SK-N-SH (cell line): ENCODE results near the gene ATP11B. TPM values are rescaled to one million over a fixed set of nuclear protein-coding genes. Genes with fewer than 3 reads are reported as not detected.

Source experiments
- CTCF ChIA-PET: fragments of 300-600, 350-600 bp; formaldehyde crosslinking; extraction: SDS; loops from one replicate; lab custom pipeline; 2021; lab: Yijun Ruan, JAX
- POLR2A ChIA-PET: fragments of 350-600 bp; sonication (Branson Sonifier 250); formaldehyde crosslinking; extraction: SDS; loops from one replicate; lab custom pipeline; 2020; ENCODE audit warnings: antibody characterized with exemption, inconsistent platforms; lab: Yijun Ruan, JAX
- DNase-seq: peaks from one replicate; pipeline ENCODE4 v3.0.0; 2012
- H2AFZ ChIP-seq: fragments of 200-600 bp; sonication (generic); 2 replicates; pipeline ENCODE4 v1.8.1; 2016; ENCODE audit warnings: antibody characterized with exemption, mild to moderate bottlenecking, low read depth
- H3F3A ChIP-seq: fragments of 200-600 bp; sonication (generic); replicated peaks from 2 replicates; pipeline ENCODE3; 2016; ENCODE audit warnings: antibody characterized with exemption, mild to moderate bottlenecking; ENCODE audit not compliant: insufficient read depth
- H3K27ac ChIP-seq, 2 experiments: fragments of 200-500 bp in 1 of 2; fragments of 200-600 bp in 1 of 2; sonication (Bioruptor generic) in 1 of 2; sonication (generic), shearing (Covaris generic) in 1 of 2; 2 replicates each; pipeline versions ENCODE4 v1.5.1 to v1.6.1; 2014 to 2016; ENCODE audit warnings: low read depth in 2 of 2, inconsistent platforms in 1 of 2, low read length in 1 of 2, mild to moderate bottlenecking in 1 of 2, mixed read lengths in 1 of 2
- H3K27me3 ChIP-seq: fragments of 200-600 bp; sonication (generic), shearing (Covaris generic); 2 replicates; pipeline ENCODE4 v1.6.1; 2016; ENCODE audit warnings: mixed run types; ENCODE audit not compliant: insufficient read depth
- H3K36me3 ChIP-seq, 2 experiments: fragments of 200-500 bp in 1 of 2; fragments of 200-600 bp in 1 of 2; sonication (Bioruptor generic) in 1 of 2; sonication (generic) in 1 of 2; replicated peaks in 1 of 2; 2 replicates each; pipeline versions ENCODE3 to v1.5.1; 2014 to 2016; ENCODE audit warnings: low read length in 1 of 2, mild to moderate bottlenecking in 1 of 2; ENCODE audit not compliant: insufficient read depth in 2 of 2, control insufficient read depth in 1 of 2
- H3K4me1 ChIP-seq, 2 experiments: fragments of 200-500 bp in 1 of 2; fragments of 200-600 bp in 1 of 2; sonication (Bioruptor generic) in 1 of 2; sonication (generic), shearing (Covaris generic) in 1 of 2; 2 replicates each; pipeline versions ENCODE4 v1.5.1 to v1.6.1; 2014 to 2016; ENCODE audit warnings: low read depth in 1 of 2, low read length in 1 of 2, mixed run types in 1 of 2; ENCODE audit not compliant: insufficient read depth in 2 of 2, control insufficient read depth in 1 of 2
- H3K4me2 ChIP-seq: fragments of 200-600 bp; sonication (generic), shearing (Covaris generic); 2 replicates; pipeline ENCODE4 v1.6.1; 2017; ENCODE audit warnings: mixed run types
- H3K4me3 ChIP-seq, 2 experiments: fragments of 200-500 bp in 1 of 2; fragments of 200-600 bp in 1 of 2; sonication (Bioruptor generic) in 1 of 2; sonication (generic), shearing (Covaris generic) in 1 of 2; 2 replicates each; pipeline versions ENCODE4 v1.5.1 to v1.8.1; 2014 to 2016; ENCODE audit warnings: low read depth in 2 of 2, inconsistent platforms in 1 of 2, low read length in 1 of 2, mild to moderate bottlenecking in 1 of 2, mixed read lengths in 1 of 2, moderate library complexity in 1 of 2
- H3K79me2 ChIP-seq: fragments of 200-600 bp; sonication (generic); 2 replicates; pipeline ENCODE4 v1.8.1; 2017; ENCODE audit warnings: mild to moderate bottlenecking; ENCODE audit not compliant: insufficient read depth
- H3K9ac ChIP-seq: fragments of 200-600 bp; sonication (generic); 2 replicates; pipeline ENCODE4 v1.6.1; 2017; ENCODE audit warnings: mixed run types
- H3K9me2 ChIP-seq: fragments of 200-600 bp; sonication (generic); 2 replicates; pipeline ENCODE4 v1.6.1; 2017; ENCODE audit warnings: mixed run types
- H3K9me3 ChIP-seq: fragments of 200-600 bp; sonication (generic); 2 replicates; pipeline ENCODE4 v1.6.1; 2017; ENCODE audit warnings: mixed run types, mild to moderate bottlenecking, moderate library complexity
- H4K20me1 ChIP-seq: fragments of 200-600 bp; sonication (generic); 2 replicates; pipeline ENCODE4 v1.6.1; 2017; ENCODE audit warnings: mild to moderate bottlenecking, mixed run types; ENCODE audit not compliant: insufficient read depth
- CHD2 ChIP-seq: fragments of 150-350 bp; IDR thresholded peaks from 2 replicates; pipeline ENCODE4 v1.6.1; 2018; ENCODE audit warnings: low read length; ENCODE audit not compliant: partially characterized antibody
- RCOR1 ChIP-seq: fragments of 150-350 bp; IDR thresholded peaks from 2 replicates; pipeline ENCODE4 v1.6.1; 2017; ENCODE audit warnings: antibody characterized with exemption, low read length
- RFX5 ChIP-seq: IDR thresholded peaks from 2 replicates; pipeline ENCODE4 v1.6.1; 2012; ENCODE audit warnings: mild to moderate bottlenecking, improper control_type of control experiment, low read length
- RXRA ChIP-seq: IDR thresholded peaks from 2 replicates; pipeline ENCODE4 v1.4.0; 2012; ENCODE audit warnings: low read depth, mild to moderate bottlenecking, borderline replicate concordance
- TCF12 ChIP-seq: IDR thresholded peaks from 2 replicates; pipeline ENCODE4 v1.4.0; 2012
- WGBS: methylation state at CpG from one replicate; pipeline ENCODE4 v1.1.6; 2017; ENCODE audit warnings: low lambda C conversion rate; 5-methylcytosine and 5-hydroxymethylcytosine counted together
- polyA plus RNA-seq, 3 experiments: library from polyadenylated mRNA; depleted of rRNA; stranded (reverse); fragments of >200 nt; gene quantifications; 2 replicates each; pipeline ENCODE4 v1.2.3, GENCODE V29; 2012
- TF ChIP-seq, protein P1 (sequence below): IDR thresholded peaks from 2 replicates; pipeline ENCODE4 v1.6.1; 2012; ENCODE audit warnings: mild to moderate bottlenecking, low read depth, low read length, moderate library complexity
- TF ChIP-seq, protein P2 (sequence below): IDR thresholded peaks from 2 replicates; pipeline ENCODE4 v1.4.0; 2012; ENCODE audit warnings: low read depth, borderline replicate concordance

The ATP11B gene
- polyA plus RNA-seq, 1 of the 3 experiments (the other 2 are of a cell fraction): 8.7 TPM

DNA sequence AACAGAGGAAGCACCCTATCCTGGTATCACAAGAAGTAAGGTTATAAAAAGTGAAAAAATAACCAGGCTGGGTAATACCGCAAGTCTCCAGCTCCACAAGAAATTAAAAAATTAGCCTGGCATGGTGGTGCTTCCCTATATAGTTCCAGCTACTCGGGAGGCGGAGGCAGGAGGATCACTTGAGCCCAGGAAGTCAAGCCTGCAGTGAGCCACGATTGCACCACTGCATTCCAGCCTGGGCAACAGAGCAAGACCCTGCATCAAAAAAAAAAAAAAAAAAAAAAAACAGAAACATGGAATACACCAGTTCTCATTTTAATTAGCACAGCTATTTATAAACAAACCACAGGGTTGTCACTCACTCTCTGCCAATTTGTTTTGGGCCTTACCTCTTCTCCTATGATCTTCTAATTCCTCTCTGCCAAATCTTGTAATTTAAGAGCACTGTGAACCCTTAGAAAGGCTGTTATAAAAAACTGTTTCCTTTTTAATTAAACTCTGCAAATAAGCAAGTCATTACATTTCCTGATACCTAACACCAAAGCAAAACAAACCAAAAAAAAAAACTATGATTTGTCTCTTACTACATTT is 164.5 kb downstream of the ATP11B start:
- ChIA-PET CTCF (no interaction called here), POLR2A (no interaction called here)
- Histone ChIP-seq H3K4me1 (peaks cover 3 to 11% of the 10 kb centered on the region in 2 experiments; a peak in 2 of 4 replicates), H3K9me2 (no peaks in the 10 kb centered on the region), H3K36me3 (peaks cover 48 to 53% of the 10 kb centered on the region in 2 experiments), H2AFZ (no peak overlapping the region), H3K9me3 (no peaks in the 10 kb centered on the region), H3K9ac (no peak overlapping the region), H3K4me3 (no peak overlapping the region), H3K4me2 (no peak overlapping the region), H3K27me3 (no peaks in the 10 kb centered on the region), H3K27ac (no peak overlapping the region), H4K20me1 (no peaks in the 10 kb centered on the region)
- no peak for DNase-seq
- WGBS: 90% methylated on average over 4 of the region's 4 CpGs
- no peak for TF ChIP-seq CHD2
- no peak for TF ChIP-seq TCF12
- TF ChIP-seq RFX5: no peak
- TF ChIP-seq, protein P1, sequence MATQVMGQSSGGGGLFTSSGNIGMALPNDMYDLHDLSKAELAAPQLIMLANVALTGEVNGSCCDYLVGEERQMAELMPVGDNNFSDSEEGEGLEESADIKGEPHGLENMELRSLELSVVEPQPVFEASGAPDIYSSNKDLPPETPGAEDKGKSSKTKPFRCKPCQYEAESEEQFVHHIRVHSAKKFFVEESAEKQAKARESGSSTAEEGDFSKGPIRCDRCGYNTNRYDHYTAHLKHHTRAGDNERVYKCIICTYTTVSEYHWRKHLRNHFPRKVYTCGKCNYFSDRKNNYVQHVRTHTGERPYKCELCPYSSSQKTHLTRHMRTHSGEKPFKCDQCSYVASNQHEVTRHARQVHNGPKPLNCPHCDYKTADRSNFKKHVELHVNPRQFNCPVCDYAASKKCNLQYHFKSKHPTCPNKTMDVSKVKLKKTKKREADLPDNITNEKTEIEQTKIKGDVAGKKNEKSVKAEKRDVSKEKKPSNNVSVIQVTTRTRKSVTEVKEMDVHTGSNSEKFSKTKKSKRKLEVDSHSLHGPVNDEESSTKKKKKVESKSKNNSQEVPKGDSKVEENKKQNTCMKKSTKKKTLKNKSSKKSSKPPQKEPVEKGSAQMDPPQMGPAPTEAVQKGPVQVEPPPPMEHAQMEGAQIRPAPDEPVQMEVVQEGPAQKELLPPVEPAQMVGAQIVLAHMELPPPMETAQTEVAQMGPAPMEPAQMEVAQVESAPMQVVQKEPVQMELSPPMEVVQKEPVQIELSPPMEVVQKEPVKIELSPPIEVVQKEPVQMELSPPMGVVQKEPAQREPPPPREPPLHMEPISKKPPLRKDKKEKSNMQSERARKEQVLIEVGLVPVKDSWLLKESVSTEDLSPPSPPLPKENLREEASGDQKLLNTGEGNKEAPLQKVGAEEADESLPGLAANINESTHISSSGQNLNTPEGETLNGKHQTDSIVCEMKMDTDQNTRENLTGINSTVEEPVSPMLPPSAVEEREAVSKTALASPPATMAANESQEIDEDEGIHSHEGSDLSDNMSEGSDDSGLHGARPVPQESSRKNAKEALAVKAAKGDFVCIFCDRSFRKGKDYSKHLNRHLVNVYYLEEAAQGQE: no peak
- TF ChIP-seq, protein P2, sequence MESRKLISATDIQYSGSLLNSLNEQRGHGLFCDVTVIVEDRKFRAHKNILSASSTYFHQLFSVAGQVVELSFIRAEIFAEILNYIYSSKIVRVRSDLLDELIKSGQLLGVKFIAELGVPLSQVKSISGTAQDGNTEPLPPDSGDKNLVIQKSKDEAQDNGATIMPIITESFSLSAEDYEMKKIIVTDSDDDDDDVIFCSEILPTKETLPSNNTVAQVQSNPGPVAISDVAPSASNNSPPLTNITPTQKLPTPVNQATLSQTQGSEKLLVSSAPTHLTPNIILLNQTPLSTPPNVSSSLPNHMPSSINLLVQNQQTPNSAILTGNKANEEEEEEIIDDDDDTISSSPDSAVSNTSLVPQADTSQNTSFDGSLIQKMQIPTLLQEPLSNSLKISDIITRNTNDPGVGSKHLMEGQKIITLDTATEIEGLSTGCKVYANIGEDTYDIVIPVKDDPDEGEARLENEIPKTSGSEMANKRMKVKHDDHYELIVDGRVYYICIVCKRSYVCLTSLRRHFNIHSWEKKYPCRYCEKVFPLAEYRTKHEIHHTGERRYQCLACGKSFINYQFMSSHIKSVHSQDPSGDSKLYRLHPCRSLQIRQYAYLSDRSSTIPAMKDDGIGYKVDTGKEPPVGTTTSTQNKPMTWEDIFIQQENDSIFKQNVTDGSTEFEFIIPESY: no peak
- no peak for TF ChIP-seq RCOR1
- TF ChIP-seq, all 33 proteins: peak for 0
- peaks cover 11% of the 10 kb centered on the region for H3F3A ChIP-seq
- peaks cover under 1% of the 10 kb centered on the region; the same call in 1 of the 2 replicates for H3K79me2 ChIP-seq

DNA sequence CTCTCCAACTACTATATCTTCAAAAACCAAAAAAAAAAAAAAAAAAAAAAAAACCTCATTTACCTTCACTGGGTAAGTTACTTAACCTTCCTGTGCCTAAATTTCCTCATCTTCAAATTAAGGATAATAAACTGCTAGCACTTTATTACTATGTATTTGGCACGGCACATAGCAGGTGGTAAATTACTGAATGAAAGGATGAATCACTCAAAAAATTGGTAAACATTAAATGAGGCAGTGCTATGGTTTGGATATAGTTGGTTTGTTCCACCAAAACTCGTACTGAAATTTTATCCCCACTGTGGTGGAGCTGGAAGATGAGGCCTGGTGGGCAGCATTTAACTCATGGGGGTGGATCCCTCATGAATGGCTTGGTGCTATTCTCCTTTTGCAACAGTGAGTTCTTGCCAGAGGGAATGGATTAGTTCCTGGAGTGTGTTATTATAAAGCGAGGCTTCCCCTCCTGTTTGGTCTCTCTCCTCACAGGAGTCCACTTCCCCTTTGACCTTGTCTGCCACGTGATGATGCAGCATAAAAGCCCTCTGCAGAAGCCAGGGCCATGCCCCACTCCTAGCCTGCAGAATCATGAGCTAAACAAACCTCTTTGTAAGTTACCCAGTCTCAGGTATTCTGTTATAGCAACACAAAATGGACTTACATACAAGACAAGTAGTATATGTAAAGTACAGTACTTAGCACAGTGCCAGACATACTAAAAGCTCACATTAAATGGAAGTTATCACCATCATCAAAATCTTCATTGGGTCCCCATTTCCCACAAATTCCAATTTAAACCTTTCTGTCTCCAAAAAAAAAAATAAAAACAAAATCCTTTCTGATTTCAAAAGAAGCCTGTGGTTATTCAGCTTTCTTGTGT is 166.4 kb downstream of the ATP11B start:
- peaks cover 3 to 11% of the 10 kb centered on the region in 2 experiments; a peak in 2 of 4 replicates for H3K4me1 ChIP-seq
- CTCF ChIA-PET: no interaction called here
- H3K4me2 ChIP-seq: no peak overlapping the region
- POLR2A ChIA-PET: interaction anchor here (0.5 kb wide), 1 partner anchor 165 kb away, joined by 3 read pairs; no protein-coding TSS in a partner anchor
- peaks cover 45 to 50% of the 10 kb centered on the region in 2 experiments for H3K36me3 ChIP-seq
- DNase-seq: no peak
- no peak overlapping the region for H2AFZ ChIP-seq
- WGBS: 82% methylated on average over 3 of the region's 4 CpGs
- peaks cover 11% of the 10 kb centered on the region for H3F3A ChIP-seq
- TF ChIP-seq, protein P1: no peak
- no peak for TF ChIP-seq RXRA
- no peaks in the 10 kb centered on the region for H3K27me3 ChIP-seq
- H3K9me3 ChIP-seq: no peaks in the 10 kb centered on the region
- no peaks in the 10 kb centered on the region for H4K20me1 ChIP-seq
- H3K27ac ChIP-seq: no peak overlapping the region; a peak in 1 of 4 replicates
- no peaks in the 10 kb centered on the region for H3K9me2 ChIP-seq
- H3K9ac ChIP-seq: no peak overlapping the region
- peaks cover 19% of the 10 kb centered on the region; the same call in 1 of the 2 replicates for H3K79me2 ChIP-seq
- no peak overlapping the region for H3K4me3 ChIP-seq
